Astrocyte of the cerebellum (primary cell): ENCODE results near the gene DLX3.

Experiments
- DNase-seq: peaks from one replicate; pipeline ENCODE4 v3.0.0-alpha.2; 2011; ENCODE audit warnings: low read depth
- H3K4me3 ChIP-seq: 2 replicates; pipeline ENCODE4 v1.5.1; 2011; ENCODE audit warnings: mild to moderate bottlenecking, low read depth, low read length, moderate library complexity
- CTCF ChIP-seq: IDR thresholded peaks from 2 replicates; pipeline ENCODE4 v1.5.1; 2012; ENCODE audit warnings: low read length, low read depth, moderate library complexity, mild to moderate bottlenecking; ENCODE audit errors: missing control alignments
- in situ Hi-C: cut with HindIII; loops from 2 replicates; pipeline ENCODE4 v1.10.0; 2017; ENCODE audit warnings: low sequenced_read_pairs

Gene DLX3

GRCh38 chr17:49984283-49984682, 10.7 kb downstream of the DLX3 start:
- no peak overlapping the region for H3K4me3 ChIP-seq
- no peak for TF ChIP-seq CTCF
- no peak for DNase-seq
- in situ Hi-C loops, result loop anchor here (25.0 kb wide), 1 partner anchor 472 kb away; no protein-coding TSS in a partner anchor

GRCh38 chr17:49980703-49981197, 14.3 kb downstream of the DLX3 start:
- H3K4me3 ChIP-seq, result no peak overlapping the region
- DNase-seq, result no peak
- in situ Hi-C loops, result loop anchor here (25.0 kb wide), 1 partner anchor 468 kb away; no protein-coding TSS in a partner anchor
- no peak for TF ChIP-seq CTCF

- TF ChIP-seq CTCF, result no peak
- DNase-seq, result no peak
- no peak overlapping the region for H3K4me3 ChIP-seq
- in situ Hi-C loops, result loop anchor here (25.0 kb wide), 1 partner anchor 468 kb away; no protein-coding TSS in a partner anchor
Observed at GRCh38 chr17:49979748-49980479, 15.1 kb downstream of the DLX3 start.

GRCh38 chr17:49978501-49978900, 16.5 kb downstream of the DLX3 start:
- in situ Hi-C loops, result loop anchor here (25.0 kb wide), 1 partner anchor 466 kb away; no protein-coding TSS in a partner anchor

GRCh38 chr17:49977463-49978389, 17.3 kb downstream of the DLX3 start:
- TF ChIP-seq CTCF, result no peak
- in situ Hi-C loops, result loop anchor here (25.0 kb wide), 1 partner anchor 465 kb away; no protein-coding TSS in a partner anchor
- DNase-seq, result no peak
- no peak overlapping the region for H3K4me3 ChIP-seq

More at GRCh38 chr17:49978501-49978900, 16.5 kb downstream of the DLX3 start:
- no peak overlapping the region for H3K4me3 ChIP-seq
- no peak for DNase-seq
- no peak for TF ChIP-seq CTCF

- DNase-seq, result no peak
- TF ChIP-seq CTCF, result no peak
- in situ Hi-C loops, result loop anchor here (25.0 kb wide), 1 partner anchor 465 kb away; no protein-coding TSS in a partner anchor
- no peak overlapping the region for H3K4me3 ChIP-seq
Observed at GRCh38 chr17:49976828-49977202, 18.2 kb downstream of the DLX3 start.
